SU-DHL-6 (cell line): ENCODE results near the gene PRSS2.

Source experiments
- H2AFZ ChIP-seq: fragments of 200-600 bp; sonication (generic); 2 replicates; pipeline ENCODE4 v1.6.1; 2014; ENCODE audit warnings: low read depth, mild to moderate bottlenecking, moderate library complexity, mixed read lengths, antibody characterized with exemption, low read length; ENCODE audit not compliant: severe bottlenecking
- H3F3A ChIP-seq: fragments of 200-600 bp; shearing (Covaris generic); 2 replicates; pipeline ENCODE4 v1.6.0; 2016; ENCODE audit warnings: antibody characterized with exemption, mild to moderate bottlenecking; ENCODE audit not compliant: insufficient read depth
- H3K27ac ChIP-seq: fragments of 200-600 bp; sonication (generic); 2 replicates; pipeline ENCODE4 v1.5.1; 2016; ENCODE audit warnings: low read depth, mild to moderate bottlenecking, low read length, moderate library complexity, mixed read lengths
- H3K27me3 ChIP-seq: fragments of 200-600 bp; sonication (generic), shearing (Covaris generic); 2 replicates; pipeline ENCODE4 v1.6.0; 2014; ENCODE audit warnings: mild to moderate bottlenecking, low read length
- H3K36me3 ChIP-seq: fragments of 200-600 bp; sonication (generic); 2 replicates; pipeline ENCODE4 v1.6.1; 2014; ENCODE audit warnings: mild to moderate bottlenecking, low read length, mixed read lengths
- H3K4me2 ChIP-seq: fragments of 300-600, 200-600 bp; shearing (Covaris generic), sonication (generic); 2 replicates; pipeline ENCODE4 v1.6.0; 2014; ENCODE audit warnings: low read length, low read depth, mild to moderate bottlenecking; ENCODE audit not compliant: poor library complexity, severe bottlenecking
- H3K4me3 ChIP-seq: fragments of 200-600 bp; sonication (generic); 2 replicates; pipeline ENCODE4 v1.5.1; 2014; ENCODE audit warnings: antibody characterized with exemption, low read length, mild to moderate bottlenecking, mixed read lengths; ENCODE audit not compliant: insufficient read depth, poor library complexity, severe bottlenecking
- H3K79me2 ChIP-seq: fragments of 200-600 bp; sonication (generic); 2 replicates; pipeline ENCODE4 v1.6.1; 2014; ENCODE audit warnings: mild to moderate bottlenecking, low read length, moderate library complexity; ENCODE audit not compliant: insufficient read depth
- H3K9ac ChIP-seq: fragments of 200-600 bp; sonication (generic); 2 replicates; pipeline ENCODE4 v1.7.0; 2014; ENCODE audit warnings: mild to moderate bottlenecking, low read length
- H3K9me2 ChIP-seq: fragments of 200-600 bp; sonication (generic); replicated peaks from 2 replicates; pipeline ENCODE4 v1.6.1; 2014; ENCODE audit warnings: low read length; ENCODE audit not compliant: insufficient read depth
- H3K9me3 ChIP-seq: fragments of 200-600 bp; sonication (generic); 2 replicates; pipeline ENCODE4 v1.6.1; 2014; ENCODE audit warnings: low read length, mixed read lengths; ENCODE audit not compliant: insufficient read depth
- H4K20me1 ChIP-seq: fragments of 200-600 bp; sonication (generic); 2 replicates; pipeline ENCODE4 v1.6.1; 2014; ENCODE audit warnings: low read depth, mild to moderate bottlenecking, antibody characterized with exemption, low read length, moderate library complexity, mixed read lengths
- CTCF ChIP-seq: fragments of 200-600 bp; sonication (generic); IDR thresholded peaks from one replicate; pipeline ENCODE4 v1.5.1; 2017; ENCODE audit warnings: antibody characterized with exemption, mild to moderate bottlenecking, low read length, moderate library complexity; ENCODE audit not compliant: insufficient read depth, poor library complexity, severe bottlenecking
- EZH2phosphoT487 ChIP-seq: fragments of 200-600 bp; sonication (generic), shearing (Covaris generic); conservative IDR thresholded peaks from 2 replicates; pipeline ENCODE4 v1.6.1; 2018; ENCODE audit warnings: mild to moderate bottlenecking, antibody characterized with exemption, low read length, moderate library complexity, mixed read lengths

Gene PRSS2

DNA sequence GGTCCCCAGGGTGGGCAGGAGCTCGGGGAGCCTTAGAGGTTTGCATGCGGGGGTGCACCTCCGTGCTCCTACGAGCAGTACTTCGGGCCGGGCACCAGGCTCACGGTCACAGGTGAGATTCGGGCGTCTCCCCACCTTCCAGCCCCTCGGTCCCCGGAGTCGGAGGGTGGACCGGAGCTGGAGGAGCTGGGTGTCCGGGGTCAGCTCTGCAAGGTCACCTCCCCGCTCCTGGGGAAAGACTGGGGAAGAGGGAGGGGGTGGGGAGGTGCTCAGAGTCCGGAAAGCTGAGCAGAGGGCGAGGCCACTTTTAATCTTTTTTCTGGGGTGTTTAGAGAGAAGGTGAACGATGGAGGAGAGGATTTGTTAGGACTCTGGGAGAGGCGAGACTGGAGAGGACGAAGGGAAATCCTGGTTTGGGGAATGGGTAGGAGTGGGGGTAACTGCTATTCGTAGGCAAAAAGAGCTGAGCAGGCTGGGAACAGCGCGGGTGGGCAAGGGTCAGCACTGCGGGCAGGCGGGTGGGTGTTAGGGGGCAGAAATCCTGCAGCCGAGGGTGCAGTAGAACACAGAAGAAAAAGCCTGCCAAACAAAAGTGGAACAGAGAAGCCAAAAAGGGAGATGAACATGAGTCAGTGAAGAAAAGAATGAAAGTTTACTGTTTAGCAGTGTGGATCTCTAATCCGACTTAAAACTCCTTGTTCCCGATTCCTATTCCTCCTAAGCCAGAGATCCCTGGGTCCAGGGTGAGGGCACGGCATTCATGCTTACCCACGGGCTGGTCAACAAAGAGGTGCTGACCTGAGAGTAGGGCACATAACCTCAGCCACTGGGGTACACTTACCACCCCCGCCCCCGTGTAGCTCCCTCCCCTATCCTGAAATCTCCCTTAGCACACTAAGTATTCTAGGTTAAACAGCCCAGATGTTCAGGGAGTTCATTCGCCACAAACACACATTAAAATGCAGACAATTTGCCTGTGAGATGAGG, 26.9 kb downstream of the PRSS2 start:
- no peaks in the 10 kb centered on the region for H3K9me2 ChIP-seq
- no peaks in the 10 kb centered on the region for H3K36me3 ChIP-seq
- no peaks in the 10 kb centered on the region for H3K79me2 ChIP-seq
- H3K9me3 ChIP-seq = no peaks in the 10 kb centered on the region
- peak overlapping the region; percentile 27 for H3K27ac ChIP-seq
- no peaks in the 10 kb centered on the region for H3K27me3 ChIP-seq
- TF ChIP-seq CTCF (no peak), EZH2phosphoT487 (no peak)
- H4K20me1 ChIP-seq = no peaks in the 10 kb centered on the region
- peak overlapping the region; percentile 55 for H3K9ac ChIP-seq
- H2AFZ ChIP-seq = peak overlapping the region; percentile 34
- H3K4me3 ChIP-seq = peak overlapping the region; percentile 47
- peak overlapping the region; percentile 42 for H3K4me2 ChIP-seq
- H3F3A ChIP-seq = no peaks in the 10 kb centered on the region

- H2AFZ ChIP-seq = no peak overlapping the region
- peak overlapping the region; percentile 16; the same call in 1 of the 2 replicates for H3K27ac ChIP-seq
- peak overlapping the region; percentile 55 for H3K9ac ChIP-seq
- H3K27me3 ChIP-seq = no peaks in the 10 kb centered on the region
- peak overlapping the region; percentile 42 for H3K4me2 ChIP-seq
- H3K36me3 ChIP-seq = no peaks in the 10 kb centered on the region
- TF ChIP-seq EZH2phosphoT487 (no peak), CTCF (no peak)
- H3F3A ChIP-seq = no peaks in the 10 kb centered on the region
- no peaks in the 10 kb centered on the region for H3K9me3 ChIP-seq
- H3K9me2 ChIP-seq = no peaks in the 10 kb centered on the region
- no peaks in the 10 kb centered on the region for H3K79me2 ChIP-seq
- peak overlapping the region; percentile 47 for H3K4me3 ChIP-seq
- H4K20me1 ChIP-seq = no peaks in the 10 kb centered on the region
These were observed 28.0 kb downstream of the PRSS2 start for GRCh38 chr7:142798451-142799436.

- TF ChIP-seq CTCF = no peak
- Histone ChIP-seq H3K27ac (no peak overlapping the region), H3K4me2 (no peak overlapping the region), H3K27me3 (no peaks in the 10 kb centered on the region), H3K4me3 (no peak overlapping the region), H3K9me2 (no peaks in the 10 kb centered on the region), H3K79me2 (no peaks in the 10 kb centered on the region), H3K9ac (no peak overlapping the region), H3K36me3 (no peaks in the 10 kb centered on the region), H2AFZ (no peak overlapping the region), H3K9me3 (no peaks in the 10 kb centered on the region), H4K20me1 (no peaks in the 10 kb centered on the region), H3F3A (no peaks in the 10 kb centered on the region)
These were observed 28.7 kb downstream of the PRSS2 start for GRCh38 chr7:142799437-142799835.
